Right ventricle myocardium inferior (tissue), 1 donor: Measurements from ENCODE around the gene CYP4B1. TPM values are rescaled to one million over a fixed set of nuclear protein-coding genes. Genes with fewer than 3 reads are reported as not detected.
A peak's percentile ranks its signal among the peaks of the same experiment; 100 is the strongest.
"Not testable (repeated sequence)": the region's sequence is repeated elsewhere in the genome, so short reads cannot be mapped to it uniquely, and the experiment has no call there.

Experiments used
- ATAC-seq: fragments of 200-7000 bp; cut with Tn5 transposase; one replicate; pipeline ENCODE4 v1.9.1; 2020; ENCODE audit warnings: mild to moderate bottlenecking, moderate library complexity
- DNase-seq: peaks from one replicate; pipeline ENCODE4 v3.0.0; 2021; ENCODE audit errors: missing footprints
- intact Hi-C: fragments of 100-400 bp; cut with DNase I; formaldehyde crosslinking; loops from one replicate; pipeline ENCODE4 v1.11.0; 2022
- long read RNA-seq: library from polyadenylated mRNA; unstranded; transcript quantifications from one replicate; pipeline ENCODE4 v2.0.0, GENCODE V29; 2021
- total RNA-seq: library from RNA; stranded (reverse); fragmentation: NEBNext Ultra II Directional; extraction: Animal tissue kit (Norgen Biotek cat#: 25700); gene quantifications from one replicate; pipeline ENCODE4 v1.2.1, GENCODE V29; 2021
- donor health status: DM: no; HTN: yes; CAD: no; lungs with severe emphysema.

CYP4B1 gene
- 19.6 TPM for total RNA-seq
- long read RNA-seq, transcript CYP4B1-203 (12 exons, 2,110 nt): major isoform, 8 of 13 reads
- long read RNA-seq, partial matches to known transcripts: 0 of 13 reads
- long read RNA-seq, other reads (novel, unspliced or antisense): 2 of 13 reads

- peak; percentile 90 for DNase-seq
- ATAC-seq: peak; percentile 96
- intact Hi-C loops: no loop called here
Measured at GRCh38 chr1:46798810-46799209, at the start of gene CYP4B1. Gene CYP4B1, plus strand, starts transcription at chr1:46799046. Its CDS starts 36 bp downstream, at chr1:46799082.

- no peak for ATAC-seq
- intact Hi-C loops: loop anchor here (5.0 kb wide), 1 partner anchor 428 kb away; no protein-coding TSS in a partner anchor
Measured at GRCh38 chr1:46749404-46749803, 49.4 kb upstream of the CYP4B1 start.

GRCh38 chr1:46749921-46750404, 48.9 kb upstream of the CYP4B1 start:
- ATAC-seq (peak; percentile 90), DNase-seq (no peak)
- intact Hi-C loops: loop anchor here (5.0 kb wide), 2 partner anchors 57 to 427 kb away; no protein-coding TSS in a partner anchor

More at GRCh38 chr1:46749404-46749803, 49.4 kb upstream of the CYP4B1 start:
- no peak for DNase-seq

GRCh38 chr1:46753985-46754384, 44.9 kb upstream of the CYP4B1 start:
- no peak for DNase-seq
- intact Hi-C loops: loop anchor here (5.0 kb wide), 1 partner anchor 53 kb away; no protein-coding TSS in a partner anchor
- no peak for ATAC-seq

GRCh38 chr1:46754707-46755106, 44.1 kb upstream of the CYP4B1 start:
- intact Hi-C loops: loop anchor here (5.0 kb wide), 1 partner anchor 53 kb away; no protein-coding TSS in a partner anchor
- DNase-seq, ATAC-seq: not testable (repeated sequence)

GRCh38 chr1:46755121-46755520, 43.7 kb upstream of the CYP4B1 start:
- no peak for ATAC-seq
- intact Hi-C loops: no loop called here
- no peak for DNase-seq

GRCh38 chr1:46757247-46757955, 41.4 kb upstream of the CYP4B1 start:
- DNase-seq: no peak
- intact Hi-C loops: no loop called here
- ATAC-seq: no peak

- intact Hi-C loops: no loop called here
- DNase-seq (no peak), ATAC-seq (no peak)
Measured at GRCh38 chr1:46757956-46758528, 40.8 kb upstream of the CYP4B1 start.

- no peak for ATAC-seq
- intact Hi-C loops: no loop called here
- no peak for DNase-seq
Measured at GRCh38 chr1:46760558-46761166, 38.2 kb upstream of the CYP4B1 start.

- DNase-seq: no peak
- intact Hi-C loops: no loop called here
- ATAC-seq: no peak
Measured at GRCh38 chr1:46761740-46762139, 37.1 kb upstream of the CYP4B1 start.

- DNase-seq (no peak), ATAC-seq (no peak)
- intact Hi-C loops: no loop called here
Measured at GRCh38 chr1:46764402-46764801, 34.4 kb upstream of the CYP4B1 start.

- DNase-seq: no peak
- ATAC-seq: peak; percentile 68
- intact Hi-C loops: no loop called here
Measured at GRCh38 chr1:46767649-46768282, 31.1 kb upstream of the CYP4B1 start.

GRCh38 chr1:46768445-46768844, 30.4 kb upstream of the CYP4B1 start:
- intact Hi-C loops: no loop called here
- ATAC-seq (no peak), DNase-seq (no peak)

GRCh38 chr1:46769028-46769740, 29.7 kb upstream of the CYP4B1 start:
- DNase-seq (no peak), ATAC-seq (no peak)
- intact Hi-C loops: no loop called here

- DNase-seq (no peak), ATAC-seq (no peak)
- intact Hi-C loops: no loop called here
Measured at GRCh38 chr1:46770541-46770940, 28.3 kb upstream of the CYP4B1 start.

GRCh38 chr1:46772571-46772970, 26.3 kb upstream of the CYP4B1 start:
- no peak for DNase-seq
- intact Hi-C loops: no loop called here
- ATAC-seq: peak; percentile 86

GRCh38 chr1:46774297-46774696, 24.5 kb upstream of the CYP4B1 start:
- intact Hi-C loops: no loop called here
- no peak for DNase-seq
- no peak for ATAC-seq

- not testable (repeated sequence) for DNase-seq
Measured at GRCh38 chr1:46778456-46778855, 20.4 kb upstream of the CYP4B1 start.

More at GRCh38 chr1:46778456-46778855, 20.4 kb upstream of the CYP4B1 start:
- ATAC-seq, intact Hi-C loops: not testable (repeated sequence)
